ENCODE measurements around the gene MKRN1.

DNA sequence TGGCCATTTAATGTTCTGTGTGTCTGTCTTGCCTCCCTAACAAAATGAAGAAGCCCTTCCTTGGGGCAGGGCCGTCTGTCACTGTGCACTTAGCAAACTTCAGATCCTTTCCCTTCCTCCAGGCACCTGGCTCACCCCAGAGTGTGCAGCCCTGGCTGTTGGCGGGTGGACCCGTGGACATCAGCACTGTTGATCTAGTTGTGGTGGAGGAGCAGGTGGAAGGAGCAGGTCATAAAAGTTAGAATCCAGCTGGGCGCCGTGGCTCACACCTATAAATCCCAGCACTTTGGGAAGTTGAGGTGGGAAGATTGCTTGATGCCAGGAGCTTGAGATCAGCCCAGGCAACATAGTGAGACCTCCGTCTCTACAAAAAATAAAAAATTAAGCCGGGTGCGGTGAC, 62.7 kb downstream of the MKRN1 start:
- TF ChIP-seq POLR2AphosphoS5 (IDR thresholded peaks at IDR 0.05): no peak
- TF ChIP-seq EP300 (IDR thresholded peaks at IDR 0.05): no peak
- TF ChIP-seq POLR2A (IDR thresholded peaks at IDR 0.05): no peak
- TF ChIP-seq, protein P1, sequence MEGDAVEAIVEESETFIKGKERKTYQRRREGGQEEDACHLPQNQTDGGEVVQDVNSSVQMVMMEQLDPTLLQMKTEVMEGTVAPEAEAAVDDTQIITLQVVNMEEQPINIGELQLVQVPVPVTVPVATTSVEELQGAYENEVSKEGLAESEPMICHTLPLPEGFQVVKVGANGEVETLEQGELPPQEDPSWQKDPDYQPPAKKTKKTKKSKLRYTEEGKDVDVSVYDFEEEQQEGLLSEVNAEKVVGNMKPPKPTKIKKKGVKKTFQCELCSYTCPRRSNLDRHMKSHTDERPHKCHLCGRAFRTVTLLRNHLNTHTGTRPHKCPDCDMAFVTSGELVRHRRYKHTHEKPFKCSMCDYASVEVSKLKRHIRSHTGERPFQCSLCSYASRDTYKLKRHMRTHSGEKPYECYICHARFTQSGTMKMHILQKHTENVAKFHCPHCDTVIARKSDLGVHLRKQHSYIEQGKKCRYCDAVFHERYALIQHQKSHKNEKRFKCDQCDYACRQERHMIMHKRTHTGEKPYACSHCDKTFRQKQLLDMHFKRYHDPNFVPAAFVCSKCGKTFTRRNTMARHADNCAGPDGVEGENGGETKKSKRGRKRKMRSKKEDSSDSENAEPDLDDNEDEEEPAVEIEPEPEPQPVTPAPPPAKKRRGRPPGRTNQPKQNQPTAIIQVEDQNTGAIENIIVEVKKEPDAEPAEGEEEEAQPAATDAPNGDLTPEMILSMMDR (IDR thresholded peaks at IDR 0.05): no peak
